ENCODE results near the gene RSPH9.

RSPH9 gene

GRCh38 chr6:43668151-43669028, 23.6 kb downstream of the RSPH9 start:
- peak; percentile 23 to 35 for DNase-seq (ENCODE audit: low read depth in 2 of 2)

- DNase-seq (ENCODE audit: low read depth in 2 of 2) = no peak
These were observed 24.4 kb downstream of the RSPH9 start for GRCh38 chr6:43669050-43669921.

- no peak for DNase-seq (ENCODE audit: low read depth in 2 of 2)
These were observed 25.2 kb downstream of the RSPH9 start for GRCh38 chr6:43669922-43670622.

GRCh38 chr6:43670623-43670986, 25.8 kb downstream of the RSPH9 start:
- no peak for DNase-seq (ENCODE audit: low read depth in 2 of 2)

GRCh38 chr6:43671011-43671800, 26.4 kb downstream of the RSPH9 start:
- no peak for DNase-seq (ENCODE audit: low read depth in 2 of 2)

- DNase-seq (ENCODE audit: low read depth in 2 of 2) = no peak
These were observed 27.2 kb downstream of the RSPH9 start for GRCh38 chr6:43671801-43672690.

- DNase-seq (ENCODE audit: low read depth in 2 of 2) = no peak
These were observed 28.7 kb downstream of the RSPH9 start for GRCh38 chr6:43673444-43674084.

GRCh38 chr6:43674291-43674690, 29.5 kb downstream of the RSPH9 start:
- no peak for DNase-seq (ENCODE audit: low read depth in 2 of 2)

GRCh38 chr6:43674921-43675320, 30.1 kb downstream of the RSPH9 start:
- no peak for DNase-seq (ENCODE audit: low read depth in 2 of 2)

- DNase-seq (ENCODE audit: low read depth in 2 of 2) = no peak
These were observed 32.2 kb downstream of the RSPH9 start for GRCh38 chr6:43676962-43677606.

- DNase-seq (ENCODE audit: low read depth in 2 of 2) = no peak
These were observed 32.9 kb downstream of the RSPH9 start for GRCh38 chr6:43677759-43678158.

GRCh38 chr6:43678341-43678740, 33.5 kb downstream of the RSPH9 start:
- no peak for DNase-seq (ENCODE audit: low read depth in 2 of 2)

GRCh38 chr6:43679057-43679456, 34.2 kb downstream of the RSPH9 start:
- no peak for DNase-seq (ENCODE audit: low read depth in 2 of 2)

- no peak for DNase-seq (ENCODE audit: low read depth in 2 of 2)
These were observed 35.7 kb downstream of the RSPH9 start for GRCh38 chr6:43680308-43681200.

GRCh38 chr6:43681303-43681702, 36.5 kb downstream of the RSPH9 start:
- no peak for DNase-seq (ENCODE audit: low read depth in 2 of 2)

GRCh38 chr6:43682724-43683429, 38.0 kb downstream of the RSPH9 start:
- no peak for DNase-seq (ENCODE audit: low read depth in 2 of 2)

- DNase-seq (ENCODE audit: low read depth in 2 of 2) = no peak
These were observed 39.0 kb downstream of the RSPH9 start for GRCh38 chr6:43683708-43684455.
